ENCODE results near the gene DHCR24.

- no peak for TF ChIP-seq CTCF (IDR thresholded peaks at IDR 0.05)
- TF ChIP-seq POLR2AphosphoS5 (IDR thresholded peaks at IDR 0.05), result no peak
Observed at GRCh38 chr1:54812801-54813484, 74.1 kb downstream of the DHCR24 start.
